ENCODE data around the gene USF1.

GRCh38 chr1:161048949-161049722, 3.4 kb upstream of the USF1 start:
- TF ChIP-seq CTCF (IDR thresholded peaks at IDR 0.05) (no peak), POLR2A (IDR thresholded peaks at IDR 0.05) (no peak)

Measured in esophagus squamous epithelium (tissue), 4 donors.